ENCODE data around the gene ALDH2. TPM values are rescaled to one million over a fixed set of nuclear protein-coding genes. Genes with fewer than 3 reads are reported as not detected.

Gene ALDH2
- total and polyA plus RNA-seq, 9 of the 15 experiments (the other 6 are each of a cell fraction or from before 2014, with no cell fraction given) = 1.9 to 22.5 (median 12.2) TPM

GRCh38 chr12:111841750-111842555, 75.2 kb downstream of the ALDH2 start, which contains the start of gene MAPKAPK5 (continued):
- TF ChIP-seq BCLAF1 (IDR thresholded peaks at IDR 0.05; ENCODE audit: borderline replicate concordance in 1 of 2, control insufficient read depth in 1 of 2, low read depth in 2 of 2, low read length in 1 of 2) (no peak), KLF16 (IDR thresholded peaks at IDR 0.05) (no peak), DDX20 (tag; IDR thresholded peaks at IDR 0.05; ENCODE audit: low read depth) (no peak), JUN (IDR thresholded peaks at IDR 0.05; ENCODE audit: borderline replicate concordance, low read depth, low read length) (peak; percentile 96), JUN (CRISPR knock-in tag; IDR thresholded peaks at IDR 0.05; ENCODE audit: borderline replicate concordance) (0 out of 2 replicates have a peak, but pooled peaks have one; percentile 42), HDAC6 (IDR thresholded peaks at IDR 0.05; ENCODE audit: low read depth, low read length) (peak; percentile 96; the same call in 1 of the 2 replicates), HOMEZ (CRISPR knock-in tag; IDR thresholded peaks at IDR 0.05) (no peak), SMARCB1 (IDR thresholded peaks at IDR 0.05; ENCODE audit: insufficient read length, low read depth) (no peak), NCOA4 (IDR thresholded peaks at IDR 0.05; ENCODE audit: partially characterized antibody) (no peak), ATF7 (IDR thresholded peaks at IDR 0.05) (peak; percentile 99), SIX5 (IDR thresholded peaks at IDR 0.05; ENCODE audit: borderline replicate concordance in 1 of 2, insufficient read depth in 1 of 2, low read depth in 1 of 2, low read length in 2 of 2) (peak; percentile 53 to 71; a peak in 3 of 4 replicates), ZKSCAN3 (CRISPR knock-in tag; IDR thresholded peaks at IDR 0.05) (no peak), ELF2 (CRISPR knock-in tag; IDR thresholded peaks at IDR 0.05) (peak; percentile 76; the same call in 1 of the 2 replicates), ETS1 (conservative IDR thresholded peaks at IDR 0.05; ENCODE audit: control insufficient read depth, low read depth, low read length) (0 out of 2 replicates have a peak, but pooled peaks have one; percentile 5), PTTG1 (tag; IDR thresholded peaks at IDR 0.05; ENCODE audit: low read depth) (no peak), SMAD1 (IDR thresholded peaks at IDR 0.05; ENCODE audit: low read depth, low read length, partially characterized antibody) (peak; percentile 56), TARDBP (IDR thresholded peaks at IDR 0.05) (peak; percentile 53; the same call in 1 of the 2 replicates), TAF9B (IDR thresholded peaks at IDR 0.05; ENCODE audit: partially characterized antibody) (no peak), E4F1 (CRISPR knock-in tag; IDR thresholded peaks at IDR 0.05; ENCODE audit: borderline replicate concordance) (no peak)

All from K562 (cell line).